ENCODE results near the gene ASB18. TPM values are rescaled to one million over a fixed set of nuclear protein-coding genes. Genes with fewer than 3 reads are reported as not detected.

ASB18 gene
- total and polyA plus RNA-seq, 2 experiments from 2014 or later = not detected

DNA sequence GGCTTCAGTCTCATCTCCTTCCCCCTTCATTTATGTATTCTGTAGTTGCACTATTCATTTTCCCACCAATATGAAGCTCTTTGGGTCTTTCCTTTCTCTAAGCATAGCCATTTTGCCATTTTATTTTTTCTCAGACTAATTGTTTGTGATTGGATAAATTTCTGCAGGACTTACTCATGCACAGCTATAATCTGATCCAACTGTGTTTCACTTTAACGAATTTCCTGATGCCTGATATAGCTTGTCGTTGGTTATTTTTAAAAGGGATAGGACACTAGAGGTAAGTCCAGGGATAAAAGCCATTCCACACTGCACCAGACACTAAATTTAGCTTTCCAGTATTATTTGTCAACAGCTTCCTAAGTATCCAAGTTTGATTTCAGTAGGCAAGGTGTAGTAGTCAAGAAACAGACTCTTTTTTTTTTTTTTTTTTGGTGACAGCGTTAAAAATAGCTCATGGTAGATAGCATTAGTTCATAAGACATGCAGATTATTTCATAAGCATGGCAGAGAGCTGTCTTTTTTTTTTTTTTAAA is 17.4 kb downstream of the ASB18 start:
- TF ChIP-seq STAT1 (IDR thresholded peaks at IDR 0.05; ENCODE audit: unreplicated experiment) (no peak), ZNF114 (CRISPR knock-in tag; IDR thresholded peaks at IDR 0.05) (no peak), POLR2AphosphoS5 (IDR thresholded peaks at IDR 0.05; ENCODE audit: low read depth) (no peak), ZNF331 (CRISPR knock-in tag; IDR thresholded peaks at IDR 0.05; ENCODE audit: low read depth) (no peak), JUNB (IDR thresholded peaks at IDR 0.05; ENCODE audit: unreplicated experiment) (no peak), EZH2 (IDR thresholded peaks at IDR 0.05; ENCODE audit: low read depth, unreplicated experiment) (no peak), EZH2phosphoT487 (IDR thresholded peaks at IDR 0.05; ENCODE audit: unreplicated experiment) (no peak)
- TF ChIP-seq, protein P1, sequence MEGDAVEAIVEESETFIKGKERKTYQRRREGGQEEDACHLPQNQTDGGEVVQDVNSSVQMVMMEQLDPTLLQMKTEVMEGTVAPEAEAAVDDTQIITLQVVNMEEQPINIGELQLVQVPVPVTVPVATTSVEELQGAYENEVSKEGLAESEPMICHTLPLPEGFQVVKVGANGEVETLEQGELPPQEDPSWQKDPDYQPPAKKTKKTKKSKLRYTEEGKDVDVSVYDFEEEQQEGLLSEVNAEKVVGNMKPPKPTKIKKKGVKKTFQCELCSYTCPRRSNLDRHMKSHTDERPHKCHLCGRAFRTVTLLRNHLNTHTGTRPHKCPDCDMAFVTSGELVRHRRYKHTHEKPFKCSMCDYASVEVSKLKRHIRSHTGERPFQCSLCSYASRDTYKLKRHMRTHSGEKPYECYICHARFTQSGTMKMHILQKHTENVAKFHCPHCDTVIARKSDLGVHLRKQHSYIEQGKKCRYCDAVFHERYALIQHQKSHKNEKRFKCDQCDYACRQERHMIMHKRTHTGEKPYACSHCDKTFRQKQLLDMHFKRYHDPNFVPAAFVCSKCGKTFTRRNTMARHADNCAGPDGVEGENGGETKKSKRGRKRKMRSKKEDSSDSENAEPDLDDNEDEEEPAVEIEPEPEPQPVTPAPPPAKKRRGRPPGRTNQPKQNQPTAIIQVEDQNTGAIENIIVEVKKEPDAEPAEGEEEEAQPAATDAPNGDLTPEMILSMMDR (conservative IDR thresholded peaks at IDR 0.05; ENCODE audit: low read depth in 2 of 2) = no peak
- TF ChIP-seq, protein P2, sequence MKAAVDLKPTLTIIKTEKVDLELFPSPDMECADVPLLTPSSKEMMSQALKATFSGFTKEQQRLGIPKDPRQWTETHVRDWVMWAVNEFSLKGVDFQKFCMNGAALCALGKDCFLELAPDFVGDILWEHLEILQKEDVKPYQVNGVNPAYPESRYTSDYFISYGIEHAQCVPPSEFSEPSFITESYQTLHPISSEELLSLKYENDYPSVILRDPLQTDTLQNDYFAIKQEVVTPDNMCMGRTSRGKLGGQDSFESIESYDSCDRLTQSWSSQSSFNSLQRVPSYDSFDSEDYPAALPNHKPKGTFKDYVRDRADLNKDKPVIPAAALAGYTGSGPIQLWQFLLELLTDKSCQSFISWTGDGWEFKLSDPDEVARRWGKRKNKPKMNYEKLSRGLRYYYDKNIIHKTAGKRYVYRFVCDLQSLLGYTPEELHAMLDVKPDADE (IDR thresholded peaks at IDR 0.05) = no peak
- Histone ChIP-seq H3K4me2 (no peak overlapping the region), H3K27ac (ENCODE audit: low read depth) (no peak overlapping the region), H3K4me1 (ENCODE audit: insufficient read depth) (no peaks in the 10 kb centered on the region), H2AFZ (no peak overlapping the region), H3K9me2 (ENCODE audit: insufficient read depth) (0 out of 2 replicates have a peak, but pooled peaks cover 4% of the 10 kb centered on the region), H3K79me2 (replicated peaks; ENCODE audit: insufficient read depth) (no peaks in the 10 kb centered on the region), H3K27me3 (ENCODE audit: insufficient read depth) (no peaks in the 10 kb centered on the region), H4K20me1 (replicated peaks; ENCODE audit: insufficient read depth) (no peaks in the 10 kb centered on the region), H3K36me3 (ENCODE audit: insufficient read depth) (no peaks in the 10 kb centered on the region), H3K4me3 (no peak overlapping the region), H3F3A (replicated peaks; ENCODE audit: low read depth) (no peaks in the 10 kb centered on the region)
- Mint-ChIP-seq H3K36me3 (ENCODE audit: low read depth) (no peaks in the 10 kb centered on the region), H3K4me1 (no peaks in the 10 kb centered on the region), H3K27ac (no peak overlapping the region), H3K4me3 (no peak overlapping the region), H3K27me3 (ENCODE audit: insufficient read depth, low read depth, poor library complexity) (no peaks in the 10 kb centered on the region), H3K9me3 (no peaks in the 10 kb centered on the region)
- DNase-seq (ENCODE audit: low spot score) (no peak), ATAC-seq (no peak)

GRCh38 chr2:236244256-236244655 is 19.9 kb downstream of the ASB18 start:
- Mint-ChIP-seq H3K27ac (no peak overlapping the region), H3K4me3 (no peak overlapping the region), H3K4me1 (peaks cover 15% of the 10 kb centered on the region; the same call in 2 of the 3 replicates), H3K9me3 (no peaks in the 10 kb centered on the region), H3K27me3 (ENCODE audit: insufficient read depth, low read depth, poor library complexity) (peaks cover 5% of the 10 kb centered on the region), H3K36me3 (ENCODE audit: low read depth) (no peaks in the 10 kb centered on the region)
- H3K27ac ChIP-seq (ENCODE audit: low read depth) = no peak overlapping the region
- H3K9me2 ChIP-seq (ENCODE audit: insufficient read depth) = peaks cover 4% of the 10 kb centered on the region; the same call in 1 of the 2 replicates
- no peaks in the 10 kb centered on the region for H4K20me1 ChIP-seq (replicated peaks; ENCODE audit: insufficient read depth)
- no peak for ATAC-seq
- H3F3A ChIP-seq (replicated peaks; ENCODE audit: low read depth) = no peaks in the 10 kb centered on the region
- no peak overlapping the region for H3K4me3 ChIP-seq
- no peaks in the 10 kb centered on the region for H3K36me3 ChIP-seq (ENCODE audit: insufficient read depth)
- H2AFZ ChIP-seq = no peak overlapping the region
- no peak for DNase-seq (ENCODE audit: low spot score)
- no peaks in the 10 kb centered on the region; the same call in 1 of the 2 replicates for H3K27me3 ChIP-seq (ENCODE audit: insufficient read depth)
- H3K4me2 ChIP-seq = no peak overlapping the region
- H3K4me1 ChIP-seq (ENCODE audit: insufficient read depth) = peaks cover 14% of the 10 kb centered on the region
- H3K79me2 ChIP-seq (replicated peaks; ENCODE audit: insufficient read depth) = no peaks in the 10 kb centered on the region
- TF ChIP-seq ZNF114 (CRISPR knock-in tag; IDR thresholded peaks at IDR 0.05) (no peak), JUNB (IDR thresholded peaks at IDR 0.05; ENCODE audit: unreplicated experiment) (no peak), EZH2 (IDR thresholded peaks at IDR 0.05; ENCODE audit: low read depth, unreplicated experiment) (no peak), ZNF462 (CRISPR knock-in tag; IDR thresholded peaks at IDR 0.05) (no peak), POLR2AphosphoS5 (IDR thresholded peaks at IDR 0.05; ENCODE audit: low read depth) (no peak)
- TF ChIP-seq, protein P1 (conservative IDR thresholded peaks at IDR 0.05; ENCODE audit: low read depth in 2 of 2) = no peak

Data from GM23338 (cell line).